COR-L47 (cell line): ENCODE measurements around the gene GNRHR.
A peak's percentile ranks its signal among the peaks of the same experiment; 100 is the strongest.
"Not testable (repeated sequence)": the region's sequence is repeated elsewhere in the genome, so short reads cannot be mapped to it uniquely, and the experiment has no call there.

Source experiments
- DNase-seq: peaks from one replicate; lab custom pipeline; 2025; lab: John Stamatoyannopoulos, UW

GNRHR gene

DNA sequence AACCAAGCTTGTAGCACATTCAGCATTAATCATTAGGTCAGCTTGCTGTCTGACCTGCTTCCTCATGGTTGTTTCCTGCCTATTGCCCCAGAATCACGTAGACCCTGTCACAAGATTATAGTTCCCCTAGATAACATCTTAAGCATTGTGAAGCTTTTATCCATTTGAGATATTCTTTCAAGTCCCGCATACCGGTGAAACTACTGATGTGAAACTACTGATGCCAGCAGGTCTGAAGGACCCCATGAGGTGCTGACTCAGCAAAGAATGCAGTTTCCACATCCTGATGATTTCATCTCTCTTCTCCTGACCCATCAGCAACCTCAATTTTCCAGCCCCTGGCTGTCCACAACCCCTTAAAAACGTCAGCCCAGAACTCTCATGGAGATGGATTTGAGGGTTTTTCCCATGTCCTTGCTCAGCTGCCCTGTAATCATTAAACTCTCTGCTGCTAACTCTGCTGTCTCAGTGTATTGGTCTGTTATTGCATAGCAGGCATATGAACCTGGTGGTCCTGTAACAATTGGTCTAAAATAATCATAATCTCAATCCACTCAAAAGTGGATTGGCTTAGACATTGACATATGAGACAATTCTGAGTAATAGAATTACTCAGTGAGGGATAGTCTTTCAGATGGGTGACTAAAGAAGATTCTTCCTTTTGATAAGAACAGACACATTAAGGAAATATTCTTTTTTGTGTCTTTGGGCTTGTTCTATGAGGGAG, 26.9 kb downstream of the GNRHR start:
- no peak for DNase-seq

GRCh38 chr4:67725981-67726380, 28.2 kb downstream of the GNRHR start:
- DNase-seq, result no peak

DNA sequence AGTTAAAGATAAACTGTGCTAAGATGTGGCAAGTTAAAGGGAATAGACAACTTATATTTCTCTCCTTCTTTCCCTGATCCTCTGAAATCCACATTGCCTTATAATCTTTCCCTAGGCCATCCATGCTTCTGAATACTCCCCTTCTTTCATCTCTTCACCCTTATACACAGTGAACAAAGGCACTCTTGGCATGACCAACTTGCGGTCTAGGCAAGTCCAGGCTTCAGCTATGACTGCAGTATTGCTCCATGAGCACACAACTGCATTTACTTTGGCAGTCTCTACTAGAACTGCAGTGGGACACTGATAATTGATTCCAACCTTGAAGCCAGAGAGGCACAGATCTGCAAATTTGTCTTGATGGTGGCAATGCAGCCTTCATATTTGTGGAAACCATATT, 29.1 kb downstream of the GNRHR start:
- DNase-seq, result no peak

- DNase-seq, result no peak
Observed at GRCh38 chr4:67723949-67724348, 30.2 kb downstream of the GNRHR start.

- no peak for DNase-seq
Observed at GRCh38 chr4:67723341-67723740, 30.8 kb downstream of the GNRHR start.

DNA sequence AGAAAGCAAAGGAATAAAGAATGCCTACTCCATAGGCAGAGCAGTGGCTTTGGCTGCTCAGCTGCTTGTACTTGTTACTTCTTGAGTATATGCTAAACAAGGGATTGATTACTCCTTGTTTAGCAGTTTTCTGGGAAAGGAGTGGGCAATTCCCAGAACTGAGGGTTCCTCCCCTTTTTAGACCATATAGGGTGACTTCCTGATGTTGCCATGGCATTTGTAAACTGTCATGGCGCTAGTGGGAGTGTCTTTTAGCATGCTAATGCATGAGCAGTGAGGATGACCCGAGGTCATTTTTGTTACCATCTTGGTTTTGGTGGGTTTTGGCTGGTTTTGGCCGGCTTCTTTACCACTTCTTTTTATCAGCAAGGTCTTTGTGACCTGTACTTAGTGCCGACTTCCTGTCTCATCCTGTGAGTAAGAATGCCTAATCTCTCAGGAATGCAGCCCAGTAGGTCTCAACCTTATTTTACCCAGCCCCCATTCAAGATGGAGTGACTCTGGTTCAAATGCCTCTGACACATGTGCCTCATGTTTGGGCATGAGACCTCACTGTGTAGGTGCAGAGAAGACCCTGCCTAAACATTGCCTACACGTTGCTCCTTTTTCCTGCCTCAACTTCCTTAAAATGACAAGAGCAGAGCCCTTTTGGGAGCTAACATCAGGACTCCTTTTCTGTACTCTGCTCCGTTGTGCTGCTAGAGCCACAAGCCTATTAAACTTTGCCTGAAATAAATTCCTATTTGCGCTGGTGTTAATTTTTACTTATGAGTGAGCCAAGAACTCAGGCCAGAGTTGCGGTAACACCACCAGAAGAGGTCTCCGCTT, 32.2 kb downstream of the GNRHR start:
- DNase-seq, result no peak

GRCh38 chr4:67721315-67721769, 32.8 kb downstream of the GNRHR start:
- no peak for DNase-seq

DNA sequence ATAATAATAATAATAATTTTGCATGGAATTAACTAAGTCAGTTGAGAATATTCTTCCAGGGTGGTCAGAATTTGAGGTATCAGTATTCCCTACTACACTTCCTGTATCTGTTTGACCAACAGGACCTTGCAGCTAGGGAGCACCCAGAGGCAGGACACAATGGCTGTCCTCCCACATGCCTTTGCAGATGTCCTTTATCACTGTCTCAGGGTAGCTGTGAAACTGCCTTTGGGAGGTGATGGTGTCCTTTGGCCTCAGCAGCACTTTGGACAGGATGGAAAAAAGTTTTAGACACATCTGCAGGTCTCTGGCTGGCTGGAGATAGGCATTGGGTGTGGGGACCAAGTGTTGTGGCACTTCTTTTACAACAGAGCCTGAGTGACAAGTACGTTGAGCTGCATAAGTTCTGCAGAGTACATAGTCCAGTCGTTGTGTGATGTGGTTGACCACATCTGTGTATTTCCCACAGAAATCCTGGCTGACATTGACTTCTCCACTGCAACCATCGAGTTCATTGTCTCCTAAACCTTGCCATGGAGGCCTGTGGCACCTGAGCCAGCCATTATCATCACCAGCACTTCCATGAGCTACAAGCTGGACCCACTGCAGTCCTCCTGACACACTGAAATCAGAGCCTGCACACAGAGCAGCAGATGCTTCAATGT, 34.1 kb downstream of the GNRHR start:
- DNase-seq, result no peak

DNA sequence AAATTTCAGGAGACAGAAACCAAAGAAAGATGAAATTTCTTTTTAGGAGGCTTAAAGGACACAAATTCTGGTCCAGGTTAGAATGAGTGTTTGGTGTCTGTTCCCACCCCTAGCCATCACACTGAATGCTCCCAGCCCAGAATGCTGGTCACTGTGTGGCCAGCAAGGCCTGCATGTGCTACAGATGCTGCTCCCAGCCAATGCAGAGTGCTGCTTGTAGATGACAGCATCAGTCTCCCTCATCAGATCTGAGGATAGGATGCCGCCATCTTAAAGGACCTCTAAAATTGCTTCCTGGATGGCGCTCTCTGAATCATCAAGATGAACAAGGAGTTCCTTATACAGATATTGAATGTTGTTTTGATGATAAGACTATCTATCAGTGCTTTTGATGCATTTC, 35.3 kb downstream of the GNRHR start:
- no peak for DNase-seq

DNA sequence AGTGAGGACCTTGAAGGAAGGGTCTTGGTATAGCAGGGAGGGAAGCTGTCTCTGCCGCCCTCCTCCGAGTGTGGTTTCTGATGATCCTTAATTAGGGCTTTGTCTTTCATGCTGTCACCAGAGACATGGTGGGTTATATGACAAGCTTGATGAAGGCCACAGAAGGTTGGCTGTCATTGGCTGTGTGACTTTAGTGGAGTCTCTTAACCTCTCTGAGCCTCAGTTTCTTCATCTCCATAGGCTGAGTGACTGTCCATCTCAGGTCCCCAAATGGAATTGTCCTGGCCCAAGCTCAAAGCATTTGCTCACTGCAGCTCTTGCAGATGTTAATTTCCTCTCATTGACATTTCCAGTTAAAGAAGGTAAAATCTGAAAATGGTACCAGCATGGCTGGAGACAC, 36.6 kb downstream of the GNRHR start:
- DNase-seq, result no peak

- no peak for DNase-seq
Observed at GRCh38 chr4:67714955-67715354, 39.2 kb downstream of the GNRHR start.

DNA sequence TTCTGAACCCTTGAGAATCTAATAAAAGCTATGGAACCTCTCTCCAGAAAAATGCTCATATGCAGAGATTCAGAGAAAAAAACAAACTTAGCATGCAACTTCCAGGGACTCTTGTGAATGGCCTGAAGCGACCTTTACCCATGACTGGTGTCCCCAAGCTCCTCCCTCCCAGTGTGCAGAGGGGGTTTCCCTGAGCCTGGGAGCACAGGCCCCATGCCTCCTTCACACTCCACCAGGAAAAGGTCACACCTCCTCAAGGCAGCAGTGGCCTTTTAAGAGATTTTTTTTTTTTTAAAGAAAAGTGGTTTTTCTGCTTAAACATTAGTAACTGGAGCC, 40.0 kb downstream of the GNRHR start:
- DNase-seq, result no peak

- DNase-seq, result no peak
Observed at GRCh38 chr4:67713529-67714247, 40.5 kb downstream of the GNRHR start.

DNA sequence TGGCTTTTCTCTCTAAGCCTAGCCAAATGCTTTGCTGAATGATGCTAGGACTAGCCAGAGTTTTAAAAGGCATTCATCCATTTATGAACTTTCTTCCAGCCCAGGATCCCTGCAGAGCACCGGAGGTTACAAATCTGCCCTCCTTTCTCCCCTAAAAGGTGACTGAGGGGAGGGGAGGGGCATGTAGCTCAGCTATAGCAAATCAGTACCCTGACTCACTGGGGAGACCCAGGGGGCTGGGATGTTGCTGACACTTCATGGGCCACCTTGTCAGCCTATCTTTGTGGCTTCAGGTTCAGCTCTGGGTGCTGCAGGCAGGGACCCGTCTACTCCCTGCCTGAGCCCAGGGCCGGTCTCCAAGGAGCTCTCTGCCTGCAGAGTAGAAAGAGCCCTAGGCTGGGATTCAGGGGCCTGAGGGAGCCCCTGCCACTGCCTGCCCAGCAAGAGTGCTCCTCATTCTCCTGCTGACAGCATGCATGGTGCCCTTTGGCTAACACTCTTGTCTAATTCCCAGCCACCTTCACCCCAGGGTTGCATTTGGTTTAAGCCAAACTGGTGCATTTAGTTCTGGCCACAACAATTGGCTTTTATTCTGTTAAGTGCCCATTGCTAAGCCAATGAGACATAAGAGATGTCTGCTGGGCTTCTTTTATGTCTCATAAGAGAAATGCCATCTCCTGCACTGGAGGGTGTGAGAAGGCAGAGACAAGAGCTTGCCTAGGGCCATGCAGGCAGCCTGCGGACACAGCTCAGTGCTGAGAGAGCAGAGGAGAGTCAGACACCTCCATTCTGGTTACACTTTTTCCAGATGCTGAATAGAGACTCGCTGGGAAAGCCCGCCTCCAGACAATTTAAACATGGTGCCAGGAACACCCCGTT, 41.3 kb downstream of the GNRHR start:
- DNase-seq, result no peak

- DNase-seq, result peak; percentile 28
Observed at GRCh38 chr4:67712000-67712625, 42.1 kb downstream of the GNRHR start.

DNA sequence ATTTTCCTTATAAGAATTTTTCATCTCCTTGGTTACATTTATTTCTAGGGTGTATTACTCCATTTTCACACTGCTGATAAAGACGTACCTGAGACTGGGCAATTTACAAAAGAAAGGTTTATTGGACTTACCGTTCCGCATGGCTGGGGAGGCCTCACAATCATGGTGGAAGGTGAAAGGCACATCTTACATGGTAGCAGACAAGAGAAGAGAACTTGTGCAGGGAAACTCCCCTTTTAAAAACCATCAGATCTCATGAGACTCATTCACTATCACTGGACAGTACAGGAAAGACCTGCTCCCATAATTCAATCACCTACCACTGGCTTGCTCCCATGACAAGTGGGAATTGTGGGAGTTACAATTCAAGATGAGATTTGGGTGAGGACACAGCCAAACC, 47.5 kb downstream of the GNRHR start:
- DNase-seq, result not testable (repeated sequence)

DNA sequence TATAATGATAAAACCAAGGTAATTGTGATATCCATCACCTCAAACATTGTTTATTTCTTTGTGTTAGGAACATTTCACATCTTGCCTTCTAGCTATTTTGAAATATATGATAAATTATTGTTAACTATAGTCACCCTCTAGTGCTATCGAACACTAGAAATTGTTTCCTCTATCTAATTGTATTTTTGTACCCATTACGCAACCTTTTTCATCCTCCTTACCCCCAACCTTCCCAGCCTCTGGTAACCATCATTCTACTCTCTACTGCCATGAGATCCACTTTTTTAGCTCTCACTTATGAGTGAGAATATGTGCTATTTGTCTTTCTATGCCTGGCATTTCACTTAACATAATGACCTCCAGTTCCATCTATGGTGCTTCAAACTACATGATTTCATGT, 49.3 kb downstream of the GNRHR start:
- DNase-seq, result no peak

DNA sequence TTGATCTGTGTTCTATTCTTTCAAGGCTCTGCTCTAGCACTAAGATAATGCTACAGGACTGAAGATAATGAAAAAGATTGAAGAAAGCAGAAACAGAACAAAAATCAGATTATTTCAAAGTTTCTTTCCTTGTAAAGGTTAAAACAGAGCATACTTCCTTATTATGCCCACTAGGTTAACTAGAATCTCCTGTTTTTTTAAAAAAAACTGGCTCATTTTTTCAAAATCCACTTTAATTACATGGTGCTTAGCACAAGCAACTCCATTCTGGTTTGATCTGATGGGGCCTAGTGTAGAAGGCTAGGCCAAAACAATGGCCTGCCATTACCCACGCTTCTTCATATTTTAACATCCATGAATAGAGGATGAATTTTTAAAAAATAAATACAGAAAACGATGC, 52.0 kb downstream of the GNRHR start:
- no peak for DNase-seq

GRCh38 chr4:67701517-67701850, 52.7 kb downstream of the GNRHR start:
- no peak for DNase-seq

GRCh38 chr4:67700738-67701516, 53.3 kb downstream of the GNRHR start, which contains the start of gene UBA6:
Gene UBA6, minus strand, starts transcription at chr4:67701155. Its CDS starts 36 bp downstream, at chr4:67701119.
- DNase-seq, result peak; percentile 98
